SH-SY5Y (cell line): ENCODE data around the gene GALNT1.

Experiments
- GATA2 ChIP-seq: IDR thresholded peaks from 2 replicates; pipeline ENCODE4 v1.6.1; 2011; ENCODE audit warnings: mild to moderate bottlenecking, low read depth, low read length
- GATA3 ChIP-seq: IDR thresholded peaks from 2 replicates; pipeline ENCODE4 v1.6.1; 2011; ENCODE audit warnings: low read depth, mild to moderate bottlenecking, low read length, moderate library complexity

- TF ChIP-seq GATA3 (no peak), GATA2 (no peak)
Measured at GRCh38 chr18:35682281-35682867, 100.8 kb downstream of the GALNT1 start.
